Omental fat pad (tissue), 4 donors: ENCODE data around the gene NPTXR. TPM values are rescaled to one million over a fixed set of nuclear protein-coding genes. Genes with fewer than 3 reads are reported as not detected.

Experiments
- ATAC-seq: fragments of 150-250 bp; one replicate; pipeline ENCODE4 v1.9.1; 2016; ENCODE audit warnings: mild to moderate bottlenecking, moderate library complexity; ENCODE audit not compliant: low FRiP score
- DNase-seq: peaks from one replicate; pipeline ENCODE4 v3.0.0-alpha.2; 2019; ENCODE audit warnings: low spot score
- total RNA-seq, 4 donors: library from RNA; depleted of rRNA; stranded (reverse); fragments of >200 nt; gene quantifications; one replicate each; pipeline ENCODE4 v1.1.0, GENCODE V29; 2016
- TF ChIP-seq, protein P1 (sequence below), 3 donors: fragments of 450-650 bp; IDR thresholded peaks; one replicate each; pipeline ENCODE4 v1.5.1; 2016 to 2017; ENCODE audit warnings: antibody characterized with exemption in 3 of 3, mild to moderate bottlenecking in 3 of 3, moderate library complexity in 2 of 3

The NPTXR gene
- total RNA-seq, 4 donors from 2014 or later: 2.4 to 3.8 (median 3.0) TPM

DNA sequence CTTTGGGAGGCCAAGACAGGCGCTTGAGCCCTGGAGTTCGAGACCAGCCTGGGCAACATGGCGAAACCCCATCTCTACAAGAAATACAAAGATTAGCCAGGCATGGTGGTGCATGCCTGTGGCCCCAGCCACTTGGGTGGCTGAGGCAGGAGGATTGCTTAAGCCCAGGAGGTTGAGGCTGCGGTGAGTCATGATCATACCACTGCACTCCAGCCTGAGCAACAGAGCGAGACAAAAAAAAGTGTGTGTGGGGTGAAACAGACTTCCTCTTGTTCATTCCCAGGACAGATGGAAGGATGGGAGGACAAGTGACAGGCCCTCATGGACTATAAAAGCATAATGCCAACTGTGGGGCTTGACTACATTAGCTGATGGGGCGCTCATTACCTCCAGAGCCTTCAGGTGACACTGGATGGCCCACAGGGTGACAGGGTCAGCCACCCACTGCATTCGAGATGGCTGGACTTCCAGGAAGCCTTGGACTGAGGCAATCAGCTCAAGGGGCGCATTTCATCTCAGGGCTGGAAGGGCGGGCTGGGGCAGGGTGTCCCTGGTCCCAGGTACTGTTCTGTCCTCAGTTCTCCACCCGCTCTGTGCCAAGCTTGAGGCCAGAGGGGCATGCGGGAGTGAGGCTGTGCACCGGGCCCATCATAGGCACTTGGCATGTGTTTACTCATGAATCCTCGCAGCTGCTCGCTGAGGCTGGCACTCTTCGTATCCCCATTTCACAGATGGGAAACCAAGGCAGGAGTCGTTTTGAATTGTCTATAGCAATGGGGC, 12.5 kb downstream of the NPTXR start:
- DNase-seq (no peak), ATAC-seq (no peak)
- TF ChIP-seq, protein P1, sequence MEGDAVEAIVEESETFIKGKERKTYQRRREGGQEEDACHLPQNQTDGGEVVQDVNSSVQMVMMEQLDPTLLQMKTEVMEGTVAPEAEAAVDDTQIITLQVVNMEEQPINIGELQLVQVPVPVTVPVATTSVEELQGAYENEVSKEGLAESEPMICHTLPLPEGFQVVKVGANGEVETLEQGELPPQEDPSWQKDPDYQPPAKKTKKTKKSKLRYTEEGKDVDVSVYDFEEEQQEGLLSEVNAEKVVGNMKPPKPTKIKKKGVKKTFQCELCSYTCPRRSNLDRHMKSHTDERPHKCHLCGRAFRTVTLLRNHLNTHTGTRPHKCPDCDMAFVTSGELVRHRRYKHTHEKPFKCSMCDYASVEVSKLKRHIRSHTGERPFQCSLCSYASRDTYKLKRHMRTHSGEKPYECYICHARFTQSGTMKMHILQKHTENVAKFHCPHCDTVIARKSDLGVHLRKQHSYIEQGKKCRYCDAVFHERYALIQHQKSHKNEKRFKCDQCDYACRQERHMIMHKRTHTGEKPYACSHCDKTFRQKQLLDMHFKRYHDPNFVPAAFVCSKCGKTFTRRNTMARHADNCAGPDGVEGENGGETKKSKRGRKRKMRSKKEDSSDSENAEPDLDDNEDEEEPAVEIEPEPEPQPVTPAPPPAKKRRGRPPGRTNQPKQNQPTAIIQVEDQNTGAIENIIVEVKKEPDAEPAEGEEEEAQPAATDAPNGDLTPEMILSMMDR (IDR thresholded peaks at IDR 0.05): no peak

GRCh38 chr22:38830845-38831108, 13.1 kb downstream of the NPTXR start:
- TF ChIP-seq, protein P1 (IDR thresholded peaks at IDR 0.05): no peak
- no peak for DNase-seq
- no peak for ATAC-seq

- no peak for DNase-seq
- ATAC-seq: no peak
- TF ChIP-seq, protein P1 (IDR thresholded peaks at IDR 0.05): no peak
Measured at GRCh38 chr22:38830026-38830844, 13.6 kb downstream of the NPTXR start.

GRCh38 chr22:38829485-38829884, 14.3 kb downstream of the NPTXR start:
- TF ChIP-seq, protein P1 (IDR thresholded peaks at IDR 0.05): no peak
- no peak for ATAC-seq
- no peak for DNase-seq

DNA sequence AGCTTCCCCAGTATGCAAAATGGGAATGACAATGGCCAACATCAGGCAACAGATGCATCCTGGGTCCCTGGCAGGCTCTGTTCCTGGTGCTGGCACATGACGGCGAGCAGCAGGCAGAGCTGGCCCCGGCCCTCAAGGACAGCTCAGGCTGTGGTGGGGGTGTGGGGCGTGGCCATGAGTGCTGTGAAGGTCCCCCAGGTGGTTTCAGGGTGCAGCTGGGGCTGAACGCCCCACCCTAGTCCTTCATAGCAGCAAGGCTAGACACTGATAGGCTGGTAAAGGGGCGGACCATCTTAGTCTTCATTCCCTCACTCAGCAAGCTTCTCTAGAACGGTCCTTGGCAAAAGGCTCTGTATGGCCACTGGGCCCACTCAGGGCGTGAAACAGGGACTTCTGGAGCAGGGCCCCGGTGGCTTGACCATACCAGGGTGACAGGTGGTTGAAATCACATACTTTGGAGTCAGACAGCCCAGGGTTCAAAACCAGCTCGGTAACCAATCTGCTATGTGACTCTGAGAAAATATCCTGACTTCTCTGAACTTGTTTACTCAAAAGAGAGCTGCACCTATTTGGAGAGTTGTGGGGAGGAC, 15.1 kb downstream of the NPTXR start:
- no peak for DNase-seq
- no peak for ATAC-seq
- TF ChIP-seq, protein P1 (IDR thresholded peaks at IDR 0.05): no peak

DNA sequence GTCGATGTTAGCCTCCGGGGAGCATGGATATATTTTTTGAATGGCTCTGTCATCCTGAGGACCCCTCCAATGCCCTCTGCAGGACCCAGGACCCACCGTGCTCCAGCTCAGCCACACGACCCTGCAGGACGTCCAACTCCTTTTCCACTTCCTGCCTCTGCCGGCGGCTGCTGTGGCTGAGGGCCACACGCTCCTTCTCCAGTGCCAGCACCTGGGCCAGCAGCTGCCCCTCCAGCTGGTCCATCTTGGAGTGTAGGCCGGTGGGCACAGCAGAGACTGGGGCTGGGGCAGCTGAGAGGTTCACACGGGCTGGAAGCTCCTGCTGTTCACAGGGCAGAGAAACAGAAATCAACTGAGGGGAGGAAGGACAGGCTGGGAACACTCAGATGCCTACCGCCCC, 15.6 kb downstream of the NPTXR start:
- ATAC-seq (no peak), DNase-seq (no peak)
- TF ChIP-seq, protein P1 (IDR thresholded peaks at IDR 0.05): no peak
